DND-41 (cell line): ENCODE data around the gene DSCAML1.

Source experiments
- ATAC-seq: fragments of 200-7000 bp; cut with Tn5 transposase; 3 replicates; pipeline ENCODE4 v1.9.1; 2021; ENCODE audit warnings: low read depth; ENCODE audit not compliant: insufficient read depth
- DNase-seq: peaks from one replicate; pipeline ENCODE4 v3.0.0-alpha.2; 2020
- H2AFZ ChIP-seq: 2 replicates; pipeline ENCODE4 v1.6.0; 2012; ENCODE audit warnings: low read depth, low read length
- H3K27ac ChIP-seq: 2 replicates; pipeline ENCODE4 v1.5.1; 2012; ENCODE audit warnings: low read length, inconsistent platforms
- H3K27me3 ChIP-seq: fragments of 200-600 bp; sonication (generic); 2 replicates; pipeline ENCODE4 v1.6.0; 2012; ENCODE audit warnings: low read length, mild to moderate bottlenecking, inconsistent platforms; ENCODE audit not compliant: insufficient read depth, poor library complexity
- H3K36me3 ChIP-seq: 2 replicates; pipeline ENCODE4 v1.5.1; 2012; ENCODE audit warnings: low read length, inconsistent platforms; ENCODE audit not compliant: insufficient read depth
- H3K4me1 ChIP-seq: 2 replicates; pipeline ENCODE4 v1.5.1; 2012; ENCODE audit warnings: mild to moderate bottlenecking, low read length; ENCODE audit not compliant: insufficient read depth
- H3K4me2 ChIP-seq: 2 replicates; pipeline ENCODE4 v1.6.0; 2012; ENCODE audit warnings: mild to moderate bottlenecking, moderate library complexity, low read length, inconsistent platforms; ENCODE audit not compliant: insufficient read depth
- H3K4me3 ChIP-seq, 2 experiments: fragments of 200-600 bp in 1 of 2; shearing (Covaris generic) in 1 of 2; 2 replicates each; pipeline ENCODE4 v1.5.1; 2012 to 2016; ENCODE audit warnings: inconsistent platforms in 2 of 2, low read length in 2 of 2, mild to moderate bottlenecking in 2 of 2, low read depth in 1 of 2, moderate library complexity in 1 of 2
- H3K79me2 ChIP-seq: 2 replicates; pipeline ENCODE4 v1.6.0; 2012; ENCODE audit warnings: low read length, inconsistent platforms; ENCODE audit not compliant: insufficient read depth
- H3K9ac ChIP-seq: 2 replicates; pipeline ENCODE4 v1.6.0; 2012; ENCODE audit warnings: low read depth, mild to moderate bottlenecking, inconsistent platforms, low read length, moderate library complexity
- H3K9me3 ChIP-seq: 2 replicates; pipeline ENCODE4 v1.5.1; 2012; ENCODE audit warnings: low read length, moderate library complexity, mild to moderate bottlenecking, inconsistent platforms; ENCODE audit not compliant: insufficient read depth, severe bottlenecking
- H4K20me1 ChIP-seq: 2 replicates; pipeline ENCODE4 v1.6.0; 2012; ENCODE audit warnings: low read length; ENCODE audit not compliant: insufficient read depth
- CTCF ChIP-seq: IDR thresholded peaks from 2 replicates; pipeline ENCODE4 v1.5.1; 2012; ENCODE audit warnings: borderline replicate concordance, low read length, moderate library complexity, mild to moderate bottlenecking; ENCODE audit not compliant: poor library complexity, severe bottlenecking; ENCODE audit errors: extremely low read depth
- EZH2 ChIP-seq: IDR thresholded peaks from 3 replicates; pipeline ENCODE4 v1.6.1; 2012; ENCODE audit warnings: borderline replicate concordance, low read depth, mild to moderate bottlenecking, moderate library complexity, low read length, inconsistent platforms; ENCODE audit not compliant: severe bottlenecking

The DSCAML1 gene

GRCh38 chr11:117768506-117768905 is 28.5 kb downstream of the DSCAML1 start:
- H3K9ac ChIP-seq: no peak overlapping the region
- no peak for TF ChIP-seq EZH2
- TF ChIP-seq CTCF: no peak
- H3K4me3 ChIP-seq: no peak overlapping the region
- peaks cover 10% of the 10 kb centered on the region for H4K20me1 ChIP-seq
- no peak overlapping the region for H3K4me2 ChIP-seq
- H3K27me3 ChIP-seq: no peaks in the 10 kb centered on the region
- no peaks in the 10 kb centered on the region for H3K79me2 ChIP-seq
- no peak overlapping the region for H2AFZ ChIP-seq
- H3K36me3 ChIP-seq: peaks cover 7% of the 10 kb centered on the region
- H3K4me1 ChIP-seq: no peaks in the 10 kb centered on the region
- no peak for DNase-seq
- ATAC-seq: no peak
- H3K27ac ChIP-seq: no peak overlapping the region
- H3K9me3 ChIP-seq: no peaks in the 10 kb centered on the region

GRCh38 chr11:117767071-117767470 is 29.9 kb downstream of the DSCAML1 start:
- Histone ChIP-seq H3K9me3 (no peaks in the 10 kb centered on the region), H3K4me1 (no peaks in the 10 kb centered on the region), H3K36me3 (peaks cover 7% of the 10 kb centered on the region), H4K20me1 (peaks cover 10% of the 10 kb centered on the region), H3K27ac (no peak overlapping the region), H3K79me2 (no peaks in the 10 kb centered on the region), H3K4me3 (no peak overlapping the region), H3K9ac (no peak overlapping the region), H2AFZ (no peak overlapping the region), H3K4me2 (no peak overlapping the region), H3K27me3 (no peaks in the 10 kb centered on the region)
- no peak for DNase-seq
- TF ChIP-seq CTCF (no peak), EZH2 (no peak)
- ATAC-seq: no peak

GRCh38 chr11:117766576-117766975 is 30.4 kb downstream of the DSCAML1 start:
- no peak for DNase-seq
- Histone ChIP-seq H2AFZ (no peak overlapping the region), H3K79me2 (no peaks in the 10 kb centered on the region), H4K20me1 (peaks cover 10% of the 10 kb centered on the region), H3K4me3 (no peak overlapping the region), H3K9ac (no peak overlapping the region), H3K4me2 (no peak overlapping the region), H3K9me3 (no peaks in the 10 kb centered on the region), H3K27me3 (no peaks in the 10 kb centered on the region), H3K36me3 (peaks cover 10% of the 10 kb centered on the region), H3K4me1 (no peaks in the 10 kb centered on the region), H3K27ac (no peak overlapping the region)
- ATAC-seq: no peak
- TF ChIP-seq EZH2 (no peak), CTCF (no peak)

GRCh38 chr11:117766026-117766425 is 31.0 kb downstream of the DSCAML1 start:
- peaks cover 14% of the 10 kb centered on the region for H4K20me1 ChIP-seq
- no peaks in the 10 kb centered on the region for H3K79me2 ChIP-seq
- TF ChIP-seq EZH2 (no peak), CTCF (no peak)
- H3K4me3 ChIP-seq: no peak overlapping the region
- DNase-seq (no peak), ATAC-seq (no peak)
- no peak overlapping the region for H2AFZ ChIP-seq
- H3K9me3 ChIP-seq: no peaks in the 10 kb centered on the region
- no peak overlapping the region for H3K9ac ChIP-seq
- no peaks in the 10 kb centered on the region for H3K27me3 ChIP-seq
- H3K36me3 ChIP-seq: peaks cover 14% of the 10 kb centered on the region
- H3K4me2 ChIP-seq: no peak overlapping the region
- H3K27ac ChIP-seq: no peak overlapping the region
- no peaks in the 10 kb centered on the region for H3K4me1 ChIP-seq
